Fibroblast of lung (primary cell): ENCODE measurements around the gene ZBTB7C. TPM values are rescaled to one million over a fixed set of nuclear protein-coding genes. Genes with fewer than 3 reads are reported as not detected.
A peak's percentile ranks its signal among the peaks of the same experiment; 100 is the strongest.

Experiments
- DNase-seq, 2 donors: peaks; one replicate each; pipeline versions ENCODE4 v3.0.0 to v3.0.0-alpha.2; 2010; ENCODE audit warnings: low read depth in 2 of 2
- H2AFZ ChIP-seq: 2 replicates; pipeline ENCODE4 v1.5.1; 2012; ENCODE audit warnings: low read length, control low read depth, inconsistent platforms
- H3K27ac ChIP-seq: 2 replicates; pipeline ENCODE4 v1.5.1; 2011; ENCODE audit warnings: low read length, control low read depth; ENCODE audit not compliant: insufficient read depth
- H3K27me3 ChIP-seq: 2 replicates; pipeline ENCODE4 v1.5.1; 2011; ENCODE audit warnings: mild to moderate bottlenecking, low read length; ENCODE audit not compliant: control insufficient read depth, insufficient read depth
- H3K36me3 ChIP-seq: 2 replicates; pipeline ENCODE4 v1.5.1; 2011; ENCODE audit warnings: low read length; ENCODE audit not compliant: control insufficient read depth, insufficient read depth
- H3K4me1 ChIP-seq: 2 replicates; pipeline ENCODE4 v1.5.1; 2011; ENCODE audit warnings: low read length; ENCODE audit not compliant: control insufficient read depth, insufficient read depth; ENCODE audit errors: extremely low read depth
- H3K4me2 ChIP-seq: 2 replicates; pipeline ENCODE4 v1.5.1; 2011; ENCODE audit warnings: low read length, control low read depth; ENCODE audit not compliant: insufficient read depth; ENCODE audit errors: extremely low read depth
- H3K4me3 ChIP-seq, 4 experiments: fragments of 200-600 bp in 1 of 4; sonication (generic) in 1 of 4; replicated peaks in 1 of 4; 2 replicates each; pipeline ENCODE4 v1.5.1; 2011 to 2016; ENCODE audit warnings: low read length in 4 of 4, low read depth in 3 of 4, mild to moderate bottlenecking in 3 of 4, control low read depth in 2 of 4, inconsistent platforms in 1 of 4, mixed read lengths in 1 of 4; ENCODE audit not compliant: insufficient read depth in 1 of 4; ENCODE audit errors: control extremely low read depth in 1 of 4
- H3K79me2 ChIP-seq: 2 replicates; pipeline ENCODE4 v1.5.1; 2012; ENCODE audit warnings: mild to moderate bottlenecking, low read length, inconsistent platforms; ENCODE audit not compliant: control insufficient read depth, insufficient read depth
- H3K9ac ChIP-seq: 2 replicates; pipeline ENCODE4 v1.5.1; 2011; ENCODE audit warnings: mild to moderate bottlenecking, low read length, control low read depth; ENCODE audit not compliant: insufficient read depth
- H3K9me3 ChIP-seq: 2 replicates; pipeline ENCODE4 v1.5.1; 2012; ENCODE audit warnings: low read depth, low read length; ENCODE audit not compliant: control insufficient read depth, insufficient read depth
- H4K20me1 ChIP-seq: 2 replicates; pipeline ENCODE4 v1.5.1; 2011; ENCODE audit warnings: low read length; ENCODE audit not compliant: control insufficient read depth, insufficient read depth; ENCODE audit errors: extremely low read depth
- CTCF ChIP-seq, 2 donors: IDR thresholded peaks in 1 of 2; conservative IDR thresholded peaks in 1 of 2; 1 replicate in 1 of 2; 2 replicates in 1 of 2; pipeline ENCODE4 v1.5.1; 2011 to 2012; ENCODE audit warnings: low read length in 2 of 2, control low read depth in 1 of 2, inconsistent platforms in 1 of 2, low read depth in 1 of 2, mild to moderate bottlenecking in 1 of 2
- EZH2 ChIP-seq: IDR thresholded peaks from 2 replicates; pipeline ENCODE4 v1.5.1; 2012; ENCODE audit warnings: low read length, control low read depth, mild to moderate bottlenecking; ENCODE audit errors: missing control alignments
- polyA plus RNA-seq, 2 donors: library from polyadenylated mRNA; depleted of rRNA in 1 of 2; stranded (reverse) in 1 of 2; unstranded in 1 of 2; fragments of >200 nt; gene quantifications; 2 replicates each; pipeline ENCODE4 v1.2.1, GENCODE V29; 2011 to 2012; ENCODE audit warnings: missing spikeins in 1 of 2
- total RNA-seq: library from RNA; depleted of rRNA; stranded (reverse); fragments of >200 nt; gene quantifications from 2 replicates; pipeline ENCODE4 v1.2.1, GENCODE V29; 2014

ZBTB7C gene
- total and polyA plus RNA-seq, 2 donors (not counting 1 experiment from before 2014, with no cell fraction given): 0.19 to 0.33 TPM

GRCh38 chr18:48454261-48454757 lies 45.1 kb upstream of the ZBTB7C start:
- Histone ChIP-seq H3K27ac (no peak overlapping the region), H3K4me2 (no peak overlapping the region), H3K9ac (no peak overlapping the region), H3K27me3 (peaks cover 15% of the 10 kb centered on the region), H2AFZ (no peak overlapping the region), H3K79me2 (no peaks in the 10 kb centered on the region), H3K4me3 (no peak overlapping the region), H4K20me1 (no peaks in the 10 kb centered on the region), H3K36me3 (no peaks in the 10 kb centered on the region), H3K4me1 (peaks cover 3% of the 10 kb centered on the region), H3K9me3 (no peaks in the 10 kb centered on the region)
- TF ChIP-seq CTCF (conservative IDR thresholded peaks at IDR 0.05 in 1 of 2, IDR thresholded peaks at IDR 0.05 in 1 of 2; ENCODE audit: low read depth in 1 of 2, low read length in 2 of 2): no peak
- no peak for TF ChIP-seq EZH2
- peak in 1 of 2 donors; percentile 15 for DNase-seq

GRCh38 chr18:48453330-48454066 lies 44.3 kb upstream of the ZBTB7C start:
- Histone ChIP-seq H3K27me3 (peaks cover 21% of the 10 kb centered on the region), H3K79me2 (no peaks in the 10 kb centered on the region), H3K9me3 (no peaks in the 10 kb centered on the region), H3K9ac (no peak overlapping the region), H3K4me2 (no peak overlapping the region), H3K27ac (no peak overlapping the region), H3K4me3 (no peak overlapping the region), H4K20me1 (no peaks in the 10 kb centered on the region), H2AFZ (no peak overlapping the region), H3K36me3 (no peaks in the 10 kb centered on the region), H3K4me1 (peaks cover 3% of the 10 kb centered on the region)
- TF ChIP-seq CTCF (conservative IDR thresholded peaks at IDR 0.05 in 1 of 2, IDR thresholded peaks at IDR 0.05 in 1 of 2; ENCODE audit: low read depth in 1 of 2, low read length in 2 of 2): no peak
- no peak for TF ChIP-seq EZH2
- DNase-seq: no peak

GRCh38 chr18:48452861-48453323 lies 43.7 kb upstream of the ZBTB7C start:
- H3K4me3 ChIP-seq: no peak overlapping the region
- no peak overlapping the region for H3K27ac ChIP-seq
- H3K4me2 ChIP-seq: no peak overlapping the region
- DNase-seq: peak in 1 of 2 donors; percentile 55
- peaks cover 21% of the 10 kb centered on the region for H3K27me3 ChIP-seq
- TF ChIP-seq EZH2 (no peak), CTCF (conservative IDR thresholded peaks at IDR 0.05 in 1 of 2, IDR thresholded peaks at IDR 0.05 in 1 of 2; ENCODE audit: low read depth in 1 of 2, low read length in 2 of 2) (no peak)
- no peak overlapping the region for H3K9ac ChIP-seq
- no peaks in the 10 kb centered on the region for H3K9me3 ChIP-seq
- peaks cover 3% of the 10 kb centered on the region for H3K4me1 ChIP-seq
- no peaks in the 10 kb centered on the region for H3K79me2 ChIP-seq
- H4K20me1 ChIP-seq: no peaks in the 10 kb centered on the region
- no peak overlapping the region for H2AFZ ChIP-seq
- H3K36me3 ChIP-seq: no peaks in the 10 kb centered on the region
